SK-N-SH treated with all-trans-retinoic acid at 6 μM for 48 hours (cell line): ENCODE data around the gene SCRN1.

Experiments
- ATAC-seq: fragments of 200-7000 bp; cut with Tn5 transposase; 3 replicates; pipeline ENCODE4 v1.9.1; 2020; ENCODE audit warnings: mild to moderate bottlenecking, moderate library complexity
- ARNTL ChIP-seq: fragments of 450-650 bp; formaldehyde crosslinking; IDR thresholded peaks from 2 replicates; pipeline ENCODE4 v1.5.0; 2020; ENCODE audit warnings: low read depth, mild to moderate bottlenecking, moderate library complexity, borderline replicate concordance
- CSDC2 ChIP-seq: fragments of 250-450 bp; sonication (Bioruptor Pico); IDR thresholded peaks from 2 replicates; pipeline ENCODE4 v1.5.0; 2020; ENCODE audit warnings: mild to moderate bottlenecking, moderate library complexity
- ESRRG ChIP-seq: fragments of 250-450 bp; sonication (Bioruptor Pico); IDR thresholded peaks from 2 replicates; pipeline ENCODE4 v1.6.1; 2021; ENCODE audit warnings: mild to moderate bottlenecking
- GLIS3 ChIP-seq: fragments of 250-450 bp; sonication (Bioruptor Pico); IDR thresholded peaks from 2 replicates; pipeline ENCODE4 v1.5.0; 2020; ENCODE audit warnings: mild to moderate bottlenecking, moderate library complexity
- ISL1 ChIP-seq: fragments of 250-450 bp; sonication (Bioruptor Pico); IDR thresholded peaks from 2 replicates; pipeline ENCODE4 v2.1.2; 2022; ENCODE audit warnings: mild to moderate bottlenecking, moderate library complexity
- OSR1 ChIP-seq: fragments of 250-450 bp; sonication (Bioruptor Pico); IDR thresholded peaks from 2 replicates; pipeline ENCODE4 v1.8.0; 2022; ENCODE audit warnings: moderate library complexity, mild to moderate bottlenecking, inconsistent platforms
- PPARA ChIP-seq: fragments of 250-450 bp; sonication (Bioruptor Pico); IDR thresholded peaks from 2 replicates; pipeline ENCODE4 v1.5.0; 2020; ENCODE audit warnings: mild to moderate bottlenecking, borderline replicate concordance
- RARB ChIP-seq: fragments of 250-450 bp; sonication (Bioruptor Pico); IDR thresholded peaks from 2 replicates; pipeline ENCODE4 v1.8.0; 2021; ENCODE audit warnings: mild to moderate bottlenecking, moderate library complexity
- SNAI2 ChIP-seq: fragments of 250-450 bp; sonication (Bioruptor Pico); IDR thresholded peaks from 2 replicates; pipeline ENCODE4 v1.5.0; 2020; ENCODE audit warnings: mild to moderate bottlenecking, moderate library complexity
- TCF4 ChIP-seq: fragments of 250-450 bp; sonication (Bioruptor Pico); IDR thresholded peaks from 2 replicates; pipeline ENCODE4 v1.8.0; 2021; ENCODE audit warnings: mild to moderate bottlenecking, moderate library complexity, borderline replicate concordance
- TOX ChIP-seq: fragments of 250-450 bp; sonication (Bioruptor Pico); IDR thresholded peaks from 2 replicates; pipeline ENCODE4 v1.8.0; 2021; ENCODE audit warnings: mild to moderate bottlenecking, moderate library complexity, borderline replicate concordance
- ZC3H10 ChIP-seq: fragments of 250-450 bp; sonication (Bioruptor Pico); IDR thresholded peaks from 2 replicates; pipeline ENCODE4 v1.5.1; 2021; ENCODE audit warnings: mild to moderate bottlenecking, moderate library complexity
- ZFP3 ChIP-seq: fragments of 250-450 bp; sonication (Bioruptor Pico); IDR thresholded peaks from 2 replicates; pipeline ENCODE4 v1.5.0; 2020; ENCODE audit warnings: mild to moderate bottlenecking, moderate library complexity
- ZFP30 ChIP-seq: fragments of 450-650 bp; formaldehyde crosslinking; IDR thresholded peaks from 2 replicates; pipeline ENCODE4 v1.5.0; 2022; ENCODE audit warnings: mild to moderate bottlenecking, moderate library complexity
- ZNF565 ChIP-seq: fragments of 450-650 bp; formaldehyde crosslinking; conservative IDR thresholded peaks from 2 replicates; pipeline ENCODE4 v1.5.0; 2020; ENCODE audit warnings: low read depth, mild to moderate bottlenecking, moderate library complexity
- ZNF70 ChIP-seq: fragments of 450-650 bp; formaldehyde crosslinking; IDR thresholded peaks from 2 replicates; pipeline ENCODE4 v1.5.0; 2020; ENCODE audit warnings: mild to moderate bottlenecking, moderate library complexity
- ZNF8 ChIP-seq: fragments of 450-650 bp; formaldehyde crosslinking; IDR thresholded peaks from 2 replicates; pipeline ENCODE4 v1.5.0; 2020; ENCODE audit warnings: mild to moderate bottlenecking, moderate library complexity
- TF ChIP-seq, protein P1 (sequence below): fragments of 250-450 bp; sonication (Bioruptor Pico); IDR thresholded peaks from 2 replicates; pipeline ENCODE4 v1.8.0; 2021; ENCODE audit warnings: low read depth, mild to moderate bottlenecking, moderate library complexity, borderline replicate concordance
- TF ChIP-seq, protein P2 (sequence below): fragments of 250-450 bp; sonication (Bioruptor Pico); IDR thresholded peaks from 2 replicates; pipeline ENCODE4 v1.5.1; 2020; ENCODE audit warnings: low read depth, mild to moderate bottlenecking, moderate library complexity
- TF ChIP-seq, protein P3 (sequence below): fragments of 250-450 bp; sonication (Bioruptor Pico); IDR thresholded peaks from 2 replicates; pipeline ENCODE4 v1.5.0; 2020; ENCODE audit warnings: mild to moderate bottlenecking, moderate library complexity
- TF ChIP-seq, protein P4 (sequence below): fragments of 250-450 bp; sonication (Bioruptor Pico); IDR thresholded peaks from 2 replicates; pipeline ENCODE4 v1.8.0; 2020; ENCODE audit warnings: mild to moderate bottlenecking, moderate library complexity, borderline replicate concordance

The SCRN1 gene

DNA sequence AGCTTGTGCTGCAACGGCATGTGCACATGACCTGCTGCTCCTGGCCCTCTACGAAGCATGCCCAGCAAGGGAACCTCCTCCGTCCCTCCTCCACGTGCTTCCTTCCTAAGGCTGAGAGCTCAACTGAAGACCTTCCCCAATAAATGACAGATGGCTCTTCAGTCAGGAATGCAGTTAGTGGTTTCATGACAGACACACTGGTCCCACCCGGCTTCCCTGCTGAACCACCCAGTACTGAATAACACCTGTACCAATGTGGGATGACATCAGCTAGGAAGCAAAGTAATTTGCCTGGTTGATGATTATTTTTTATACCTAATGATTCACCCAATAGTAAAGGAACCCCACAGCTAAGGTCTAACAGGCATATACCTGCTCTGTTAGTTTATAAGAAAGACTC, 69.1 kb downstream of the SCRN1 start:
- TF ChIP-seq, protein P1, sequence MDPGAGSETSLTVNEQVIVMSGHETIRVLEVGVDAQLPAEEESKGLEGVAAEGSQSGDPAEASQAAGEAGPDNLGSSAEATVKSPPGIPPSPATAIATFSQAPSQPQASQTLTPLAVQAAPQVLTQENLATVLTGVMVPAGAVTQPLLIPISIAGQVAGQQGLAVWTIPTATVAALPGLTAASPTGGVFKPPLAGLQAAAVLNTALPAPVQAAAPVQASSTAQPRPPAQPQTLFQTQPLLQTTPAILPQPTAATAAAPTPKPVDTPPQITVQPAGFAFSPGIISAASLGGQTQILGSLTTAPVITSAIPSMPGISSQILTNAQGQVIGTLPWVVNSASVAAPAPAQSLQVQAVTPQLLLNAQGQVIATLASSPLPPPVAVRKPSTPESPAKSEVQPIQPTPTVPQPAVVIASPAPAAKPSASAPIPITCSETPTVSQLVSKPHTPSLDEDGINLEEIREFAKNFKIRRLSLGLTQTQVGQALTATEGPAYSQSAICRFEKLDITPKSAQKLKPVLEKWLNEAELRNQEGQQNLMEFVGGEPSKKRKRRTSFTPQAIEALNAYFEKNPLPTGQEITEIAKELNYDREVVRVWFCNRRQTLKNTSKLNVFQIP (CRISPR knock-in tag): no peak
- TF ChIP-seq, protein P2, sequence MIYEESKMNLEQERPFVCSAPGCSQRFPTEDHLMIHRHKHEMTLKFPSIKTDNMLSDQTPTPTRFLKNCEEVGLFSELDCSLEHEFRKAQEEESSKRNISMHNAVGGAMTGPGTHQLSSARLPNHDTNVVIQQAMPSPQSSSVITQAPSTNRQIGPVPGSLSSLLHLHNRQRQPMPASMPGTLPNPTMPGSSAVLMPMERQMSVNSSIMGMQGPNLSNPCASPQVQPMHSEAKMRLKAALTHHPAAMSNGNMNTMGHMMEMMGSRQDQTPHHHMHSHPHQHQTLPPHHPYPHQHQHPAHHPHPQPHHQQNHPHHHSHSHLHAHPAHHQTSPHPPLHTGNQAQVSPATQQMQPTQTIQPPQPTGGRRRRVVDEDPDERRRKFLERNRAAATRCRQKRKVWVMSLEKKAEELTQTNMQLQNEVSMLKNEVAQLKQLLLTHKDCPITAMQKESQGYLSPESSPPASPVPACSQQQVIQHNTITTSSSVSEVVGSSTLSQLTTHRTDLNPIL (CRISPR knock-in tag): no peak
- TF ChIP-seq TOX: no peak
- no peak for TF ChIP-seq RARB (CRISPR knock-in tag)
- no peak for TF ChIP-seq ZC3H10 (CRISPR knock-in tag)
- no peak for TF ChIP-seq ZNF565 (CRISPR knock-in tag)
- no peak for ATAC-seq

DNA sequence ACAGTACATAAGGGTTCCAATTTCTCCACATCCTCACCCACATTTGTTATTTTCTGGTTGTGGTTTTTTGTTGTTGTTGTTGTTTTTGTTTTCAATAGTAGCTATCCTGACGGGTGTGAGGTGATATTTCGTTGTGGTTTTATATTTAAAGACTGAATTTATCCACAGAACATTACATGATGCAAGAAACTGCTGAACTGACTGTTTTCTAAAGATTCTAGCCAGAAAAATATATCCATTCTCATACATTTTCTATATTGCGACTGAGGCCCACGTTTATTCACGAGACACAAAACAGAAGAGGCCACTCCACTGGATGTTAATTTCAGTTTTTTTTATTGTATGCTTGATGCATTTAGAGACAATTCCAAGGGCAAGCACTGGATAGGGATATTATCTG, 69.8 kb downstream of the SCRN1 start:
- TF ChIP-seq, protein P3, sequence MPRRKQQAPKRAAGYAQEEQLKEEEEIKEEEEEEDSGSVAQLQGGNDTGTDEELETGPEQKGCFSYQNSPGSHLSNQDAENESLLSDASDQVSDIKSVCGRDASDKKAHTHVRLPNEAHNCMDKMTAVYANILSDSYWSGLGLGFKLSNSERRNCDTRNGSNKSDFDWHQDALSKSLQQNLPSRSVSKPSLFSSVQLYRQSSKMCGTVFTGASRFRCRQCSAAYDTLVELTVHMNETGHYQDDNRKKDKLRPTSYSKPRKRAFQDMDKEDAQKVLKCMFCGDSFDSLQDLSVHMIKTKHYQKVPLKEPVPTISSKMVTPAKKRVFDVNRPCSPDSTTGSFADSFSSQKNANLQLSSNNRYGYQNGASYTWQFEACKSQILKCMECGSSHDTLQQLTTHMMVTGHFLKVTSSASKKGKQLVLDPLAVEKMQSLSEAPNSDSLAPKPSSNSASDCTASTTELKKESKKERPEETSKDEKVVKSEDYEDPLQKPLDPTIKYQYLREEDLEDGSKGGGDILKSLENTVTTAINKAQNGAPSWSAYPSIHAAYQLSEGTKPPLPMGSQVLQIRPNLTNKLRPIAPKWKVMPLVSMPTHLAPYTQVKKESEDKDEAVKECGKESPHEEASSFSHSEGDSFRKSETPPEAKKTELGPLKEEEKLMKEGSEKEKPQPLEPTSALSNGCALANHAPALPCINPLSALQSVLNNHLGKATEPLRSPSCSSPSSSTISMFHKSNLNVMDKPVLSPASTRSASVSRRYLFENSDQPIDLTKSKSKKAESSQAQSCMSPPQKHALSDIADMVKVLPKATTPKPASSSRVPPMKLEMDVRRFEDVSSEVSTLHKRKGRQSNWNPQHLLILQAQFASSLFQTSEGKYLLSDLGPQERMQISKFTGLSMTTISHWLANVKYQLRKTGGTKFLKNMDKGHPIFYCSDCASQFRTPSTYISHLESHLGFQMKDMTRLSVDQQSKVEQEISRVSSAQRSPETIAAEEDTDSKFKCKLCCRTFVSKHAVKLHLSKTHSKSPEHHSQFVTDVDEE (CRISPR knock-in tag): no peak
- no peak for TF ChIP-seq CSDC2 (CRISPR knock-in tag)
- no peak for TF ChIP-seq ZNF565 (CRISPR knock-in tag)
- TF ChIP-seq TOX: no peak
- TF ChIP-seq ZNF8: no peak
- TF ChIP-seq ZNF70 (CRISPR knock-in tag): no peak
- no peak for TF ChIP-seq GLIS3 (CRISPR knock-in tag)
- TF ChIP-seq ZFP3 (CRISPR knock-in tag): no peak
- TF ChIP-seq OSR1: no peak
- TF ChIP-seq RARB (CRISPR knock-in tag): no peak
- no peak for TF ChIP-seq TCF4
- TF ChIP-seq ARNTL: no peak
- no peak for TF ChIP-seq ZC3H10 (CRISPR knock-in tag)
- TF ChIP-seq SNAI2: no peak
- no peak for TF ChIP-seq ESRRG
- TF ChIP-seq, protein P2 (CRISPR knock-in tag): no peak
- TF ChIP-seq ZFP30 (CRISPR knock-in tag): no peak
- TF ChIP-seq ISL1: no peak
- ATAC-seq: no peak

DNA sequence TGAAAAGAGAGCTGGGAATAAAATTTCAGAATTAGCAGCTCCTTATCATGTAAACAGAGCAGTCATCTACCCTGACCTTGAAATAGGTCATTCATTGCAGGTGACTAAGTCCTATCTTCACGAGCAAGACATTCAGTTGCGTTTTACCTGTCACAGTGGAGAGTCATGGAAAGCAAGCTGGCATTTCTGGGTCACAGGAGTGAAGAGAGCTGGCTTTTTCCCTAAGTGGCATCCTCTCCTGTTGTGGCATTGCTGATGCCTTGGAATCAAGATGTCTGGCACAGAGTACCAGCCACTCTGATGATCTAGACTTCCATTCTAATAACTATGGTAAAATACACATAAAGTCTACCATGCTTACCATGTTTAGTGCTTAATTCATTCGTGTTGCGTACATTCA, 70.8 kb downstream of the SCRN1 start:
- ATAC-seq: no peak
- TF ChIP-seq ZNF70 (CRISPR knock-in tag) (no peak), TOX (no peak), TCF4 (no peak), ISL1 (no peak), ZNF565 (CRISPR knock-in tag) (no peak), ZC3H10 (CRISPR knock-in tag) (no peak), ZFP30 (CRISPR knock-in tag) (no peak), ESRRG (no peak), OSR1 (no peak), PPARA (CRISPR knock-in tag) (no peak)
- TF ChIP-seq, protein P4, sequence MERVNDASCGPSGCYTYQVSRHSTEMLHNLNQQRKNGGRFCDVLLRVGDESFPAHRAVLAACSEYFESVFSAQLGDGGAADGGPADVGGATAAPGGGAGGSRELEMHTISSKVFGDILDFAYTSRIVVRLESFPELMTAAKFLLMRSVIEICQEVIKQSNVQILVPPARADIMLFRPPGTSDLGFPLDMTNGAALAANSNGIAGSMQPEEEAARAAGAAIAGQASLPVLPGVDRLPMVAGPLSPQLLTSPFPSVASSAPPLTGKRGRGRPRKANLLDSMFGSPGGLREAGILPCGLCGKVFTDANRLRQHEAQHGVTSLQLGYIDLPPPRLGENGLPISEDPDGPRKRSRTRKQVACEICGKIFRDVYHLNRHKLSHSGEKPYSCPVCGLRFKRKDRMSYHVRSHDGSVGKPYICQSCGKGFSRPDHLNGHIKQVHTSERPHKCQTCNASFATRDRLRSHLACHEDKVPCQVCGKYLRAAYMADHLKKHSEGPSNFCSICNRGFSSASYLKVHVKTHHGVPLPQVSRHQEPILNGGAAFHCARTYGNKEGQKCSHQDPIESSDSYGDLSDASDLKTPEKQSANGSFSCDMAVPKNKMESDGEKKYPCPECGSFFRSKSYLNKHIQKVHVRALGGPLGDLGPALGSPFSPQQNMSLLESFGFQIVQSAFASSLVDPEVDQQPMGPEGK (CRISPR knock-in tag): no peak
- TF ChIP-seq, protein P3 (CRISPR knock-in tag): no peak
